ENCODE results near the gene GPR101. TPM values are rescaled to one million over a fixed set of nuclear protein-coding genes. Genes with fewer than 3 reads are reported as not detected.
A peak's percentile ranks its signal among the peaks of the same experiment; 100 is the strongest.

The GPR101 gene
- total and polyA plus RNA-seq, 7 donors: not detected

DNA sequence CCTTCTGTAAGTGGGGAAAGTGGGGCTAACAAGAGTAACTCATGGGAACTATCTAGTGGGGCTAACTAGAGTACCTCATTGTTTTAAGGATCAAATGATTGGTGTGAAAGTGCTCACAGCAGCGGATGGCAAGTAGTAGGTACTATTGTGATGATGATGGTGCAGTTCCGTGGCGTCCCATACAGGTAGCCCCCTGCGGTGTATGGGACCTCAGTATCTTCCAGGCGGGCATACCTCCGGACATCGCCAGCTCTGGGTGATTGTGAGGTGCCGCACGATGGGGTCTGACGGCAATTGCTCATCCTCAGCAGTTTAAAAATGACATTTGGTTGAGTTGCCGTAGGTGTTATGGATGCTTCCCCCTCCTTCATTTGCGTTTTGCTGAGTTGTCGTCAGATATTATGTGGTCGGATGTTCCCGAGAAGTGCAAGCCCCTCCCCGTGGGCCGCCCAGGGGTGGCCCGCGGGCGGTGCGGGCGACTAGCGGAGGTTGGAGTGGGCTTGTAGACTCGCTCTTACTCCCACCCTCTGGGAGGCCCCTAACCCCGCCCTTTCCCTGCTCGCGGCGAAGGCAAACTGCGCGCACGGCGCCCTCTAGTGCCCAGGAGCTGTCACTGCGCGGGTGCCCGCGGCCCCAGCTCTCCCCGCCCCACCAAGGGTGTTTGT is 18.3 kb upstream of the GPR101 start:
- H3K27me3 ChIP-seq: no peaks in the 10 kb centered on the region
- H3K4me3 ChIP-seq: peak overlapping the region; percentile 8 to 47 (median 38)
- TF ChIP-seq CTCF (IDR thresholded peaks at IDR 0.05) (peak; percentile 21 to 67 (median 46)), EP300 (IDR thresholded peaks at IDR 0.05) (no peak)
- WGBS, 2 donors: 2 to 4% methylated on average over 37 of the region's 37 CpGs
- H3K36me3 ChIP-seq: no peaks in the 10 kb centered on the region
- no peak overlapping the region for H3K27ac ChIP-seq
- H3K9me3 ChIP-seq: no peaks in the 10 kb centered on the region
- peaks cover 0 to 16% (median 5%) of the 10 kb centered on the region in 4 donors for H3K4me1 ChIP-seq
- intact Hi-C loops (cut with DNase I): loop anchor here (2.0 kb wide), 1 partner anchor 97 kb away; no protein-coding TSS in a partner anchor
- DNase-seq: peak; percentile 67

DNA sequence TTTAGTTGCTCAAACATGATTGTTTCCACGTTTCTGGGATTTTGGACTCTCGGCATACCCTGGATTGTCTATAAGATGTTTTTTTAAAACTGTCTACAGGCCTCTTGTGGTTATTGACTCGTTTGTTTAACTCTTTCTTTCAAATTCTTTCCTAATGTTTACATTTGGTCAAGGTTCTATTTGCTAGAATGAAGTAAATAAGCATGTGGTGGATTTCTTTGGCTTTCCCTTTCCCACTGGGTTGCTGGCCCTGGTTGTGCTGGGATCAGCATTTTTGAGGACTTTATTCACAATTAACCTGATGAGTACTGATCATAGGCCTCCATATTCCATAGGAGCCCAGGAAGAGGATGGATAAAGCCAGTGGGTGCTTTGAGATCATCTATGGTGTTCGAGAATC is 11.1 kb upstream of the GPR101 start:
- intact Hi-C loops (cut with DNase I): no loop called here
- no peak overlapping the region for H3K27ac ChIP-seq
- H3K9me3 ChIP-seq: no peaks in the 10 kb centered on the region
- no peaks in the 10 kb centered on the region for H3K36me3 ChIP-seq
- H3K4me1 ChIP-seq: no peaks in the 10 kb centered on the region
- WGBS, 2 donors: 62 to 69% methylated on average over 4 of the region's 4 CpGs
- TF ChIP-seq POLR2AphosphoS5 (IDR thresholded peaks at IDR 0.05) (no peak), EP300 (IDR thresholded peaks at IDR 0.05) (no peak), CTCF (IDR thresholded peaks at IDR 0.05) (no peak), POLR2A (IDR thresholded peaks at IDR 0.05) (no peak)
- no peak overlapping the region for H3K4me3 ChIP-seq
- DNase-seq: no peak
- H3K27me3 ChIP-seq: no peaks in the 10 kb centered on the region

DNA sequence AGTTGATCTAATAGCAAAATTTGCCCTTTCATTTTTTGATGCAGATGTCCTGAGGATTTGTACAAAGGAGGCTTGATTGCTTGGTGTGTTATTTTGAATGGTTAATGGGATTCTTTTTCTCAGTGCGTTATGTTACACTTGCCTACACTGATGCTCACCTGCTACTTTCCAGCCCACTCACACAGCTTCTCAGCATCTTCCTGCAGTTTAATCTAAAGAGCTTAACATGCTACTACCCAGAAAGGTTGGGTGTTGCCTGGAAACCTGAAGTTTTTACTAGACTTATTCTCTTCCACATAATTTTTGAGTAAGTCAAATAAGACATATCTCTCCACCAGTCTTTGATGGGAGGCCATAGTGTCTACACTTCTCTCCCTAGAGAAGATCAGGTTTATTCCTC is 9.9 kb upstream of the GPR101 start:
- Histone ChIP-seq H3K27me3 (no peaks in the 10 kb centered on the region), H3K9me3 (no peaks in the 10 kb centered on the region), H3K4me1 (no peaks in the 10 kb centered on the region), H3K27ac (no peak overlapping the region), H3K4me3 (no peak overlapping the region), H3K36me3 (no peaks in the 10 kb centered on the region)
- DNase-seq: no peak
- WGBS, 2 donors: 90 to 100% methylated on average over 1 of the region's 1 CpG
- TF ChIP-seq CTCF (IDR thresholded peaks at IDR 0.05): no peak
- TF ChIP-seq POLR2A (IDR thresholded peaks at IDR 0.05): no peak
- TF ChIP-seq POLR2AphosphoS5 (IDR thresholded peaks at IDR 0.05): no peak
- no peak for TF ChIP-seq EP300 (IDR thresholded peaks at IDR 0.05)
- intact Hi-C loops (cut with DNase I): no loop called here

DNA sequence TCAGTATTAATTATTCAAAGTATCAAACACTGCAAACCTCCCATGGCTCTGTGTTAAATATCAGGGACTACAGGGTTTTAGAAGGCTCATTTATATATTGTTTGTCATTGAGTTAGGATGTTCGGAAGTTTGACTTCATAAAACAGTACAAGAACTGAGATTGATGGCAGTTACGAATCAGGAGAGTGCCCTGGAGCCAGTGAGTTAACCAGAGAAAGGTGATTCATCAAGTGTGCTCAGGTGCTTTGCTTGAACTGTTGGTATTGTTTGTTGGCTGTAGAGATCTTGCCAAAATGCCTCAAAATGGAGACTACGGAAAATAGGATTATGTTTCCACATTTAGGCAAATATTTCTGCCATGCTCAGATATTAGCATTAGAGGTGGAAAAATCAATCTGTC is 7.5 kb upstream of the GPR101 start:
- intact Hi-C loops (cut with DNase I): no loop called here
- DNase-seq: no peak
- no peak overlapping the region for H3K4me3 ChIP-seq
- H3K27me3 ChIP-seq: no peaks in the 10 kb centered on the region
- H3K4me1 ChIP-seq: no peaks in the 10 kb centered on the region
- no peaks in the 10 kb centered on the region for H3K36me3 ChIP-seq
- TF ChIP-seq EP300 (IDR thresholded peaks at IDR 0.05): no peak
- TF ChIP-seq POLR2A (IDR thresholded peaks at IDR 0.05): no peak
- TF ChIP-seq CTCF (IDR thresholded peaks at IDR 0.05): no peak
- TF ChIP-seq POLR2AphosphoS5 (IDR thresholded peaks at IDR 0.05): no peak
- no peak overlapping the region for H3K27ac ChIP-seq
- 84 to 85% methylated on average over 3 of the region's 3 CpGs for WGBS, 2 donors
- H3K9me3 ChIP-seq: no peaks in the 10 kb centered on the region

Measured in sigmoid colon (tissue), 7 donors.